Bronchial epithelial cell (primary cell): ENCODE results near the gene IFT43. TPM values are rescaled to one million over a fixed set of nuclear protein-coding genes. Genes with fewer than 3 reads are reported as not detected.

ENCODE experiments used
- DNase-seq: peaks from one replicate; pipeline ENCODE4 v3.0.0-alpha.2; 2010; ENCODE audit warnings: low read depth
- FAIRE-seq: peaks from 2 replicates; lab custom pipeline; 2011; peaks lifted over from hg19 to GRCh38; lab: Jason Lieb, UNC
- H3K27me3 ChIP-seq: 2 replicates; pipeline ENCODE4 v1.5.1; 2011; ENCODE audit warnings: low read length; ENCODE audit not compliant: control insufficient read depth, insufficient read depth
- H3K36me3 ChIP-seq: 2 replicates; pipeline ENCODE4 v1.5.1; 2011; ENCODE audit warnings: low read length; ENCODE audit not compliant: control insufficient read depth, insufficient read depth
- H3K4me3 ChIP-seq: 2 replicates; pipeline ENCODE4 v1.5.1; 2011; ENCODE audit warnings: mild to moderate bottlenecking, low read depth, low read length, control low read depth
- total RNA-seq: library from RNA; depleted of rRNA; stranded (reverse); fragments of >200 nt; gene quantifications from 2 replicates; pipeline ENCODE4 v1.2.1, GENCODE V29; 2014
- TF ChIP-seq, protein P1 (sequence below): IDR thresholded peaks from 2 replicates; pipeline ENCODE4 v1.5.1; 2011; ENCODE audit warnings: mild to moderate bottlenecking, moderate library complexity, low read length, control low read depth, inconsistent platforms; ENCODE audit not compliant: insufficient read depth, severe bottlenecking

Gene IFT43
- total RNA-seq, 1 donor from 2014 or later: 24.0 TPM

GRCh38 chr14:76098916-76099675 lies 113.5 kb downstream of the IFT43 start:
- no peaks in the 10 kb centered on the region for H3K27me3 ChIP-seq
- H3K4me3 ChIP-seq: no peak overlapping the region
- TF ChIP-seq, protein P1, sequence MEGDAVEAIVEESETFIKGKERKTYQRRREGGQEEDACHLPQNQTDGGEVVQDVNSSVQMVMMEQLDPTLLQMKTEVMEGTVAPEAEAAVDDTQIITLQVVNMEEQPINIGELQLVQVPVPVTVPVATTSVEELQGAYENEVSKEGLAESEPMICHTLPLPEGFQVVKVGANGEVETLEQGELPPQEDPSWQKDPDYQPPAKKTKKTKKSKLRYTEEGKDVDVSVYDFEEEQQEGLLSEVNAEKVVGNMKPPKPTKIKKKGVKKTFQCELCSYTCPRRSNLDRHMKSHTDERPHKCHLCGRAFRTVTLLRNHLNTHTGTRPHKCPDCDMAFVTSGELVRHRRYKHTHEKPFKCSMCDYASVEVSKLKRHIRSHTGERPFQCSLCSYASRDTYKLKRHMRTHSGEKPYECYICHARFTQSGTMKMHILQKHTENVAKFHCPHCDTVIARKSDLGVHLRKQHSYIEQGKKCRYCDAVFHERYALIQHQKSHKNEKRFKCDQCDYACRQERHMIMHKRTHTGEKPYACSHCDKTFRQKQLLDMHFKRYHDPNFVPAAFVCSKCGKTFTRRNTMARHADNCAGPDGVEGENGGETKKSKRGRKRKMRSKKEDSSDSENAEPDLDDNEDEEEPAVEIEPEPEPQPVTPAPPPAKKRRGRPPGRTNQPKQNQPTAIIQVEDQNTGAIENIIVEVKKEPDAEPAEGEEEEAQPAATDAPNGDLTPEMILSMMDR: no peak
- DNase-seq (no peak), FAIRE-seq (no peak)
- H3K36me3 ChIP-seq: no peaks in the 10 kb centered on the region

GRCh38 chr14:76100236-76100635 lies 114.7 kb downstream of the IFT43 start:
- no peaks in the 10 kb centered on the region for H3K36me3 ChIP-seq
- FAIRE-seq (no peak), DNase-seq (no peak)
- H3K27me3 ChIP-seq: no peaks in the 10 kb centered on the region
- H3K4me3 ChIP-seq: no peak overlapping the region
- TF ChIP-seq, protein P1: no peak

GRCh38 chr14:76101391-76102379 lies 116.1 kb downstream of the IFT43 start:
- no peak overlapping the region for H3K4me3 ChIP-seq
- no peaks in the 10 kb centered on the region for H3K36me3 ChIP-seq
- no peak for FAIRE-seq
- DNase-seq: no peak
- TF ChIP-seq, protein P1: no peak
- H3K27me3 ChIP-seq: peaks cover 2% of the 10 kb centered on the region

DNA sequence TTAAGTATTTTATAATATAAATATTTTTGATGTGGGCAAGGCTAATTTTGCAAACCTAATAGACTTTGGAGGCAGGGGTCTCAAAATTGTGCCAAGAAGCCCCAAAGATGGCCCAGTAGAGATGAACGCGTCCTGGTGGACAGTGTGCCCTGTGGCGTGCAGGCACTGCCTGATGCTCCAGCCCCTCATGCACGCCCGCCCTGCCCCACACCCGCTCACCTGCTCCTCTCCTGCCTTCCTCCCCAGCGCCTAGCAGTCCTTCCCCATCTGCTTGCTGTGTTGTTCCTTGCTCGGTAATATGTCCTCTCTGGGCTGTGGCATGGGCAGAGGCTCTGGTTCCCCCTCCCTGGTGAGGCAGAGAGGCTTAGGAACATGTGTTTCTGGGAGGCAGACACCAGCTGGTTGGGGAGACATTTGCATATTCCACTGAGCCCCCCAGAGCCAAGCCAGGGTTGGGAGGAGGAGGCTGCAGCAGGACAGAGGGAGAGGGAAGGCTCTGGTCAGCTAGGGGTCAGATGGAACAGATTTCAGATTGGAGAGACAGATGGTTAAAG lies 119.3 kb downstream of the IFT43 start:
- Histone ChIP-seq H3K27me3 (peaks cover 2% of the 10 kb centered on the region), H3K4me3 (no peak overlapping the region), H3K36me3 (no peaks in the 10 kb centered on the region)
- TF ChIP-seq, protein P1: no peak
- DNase-seq (no peak), FAIRE-seq (no peak)

DNA sequence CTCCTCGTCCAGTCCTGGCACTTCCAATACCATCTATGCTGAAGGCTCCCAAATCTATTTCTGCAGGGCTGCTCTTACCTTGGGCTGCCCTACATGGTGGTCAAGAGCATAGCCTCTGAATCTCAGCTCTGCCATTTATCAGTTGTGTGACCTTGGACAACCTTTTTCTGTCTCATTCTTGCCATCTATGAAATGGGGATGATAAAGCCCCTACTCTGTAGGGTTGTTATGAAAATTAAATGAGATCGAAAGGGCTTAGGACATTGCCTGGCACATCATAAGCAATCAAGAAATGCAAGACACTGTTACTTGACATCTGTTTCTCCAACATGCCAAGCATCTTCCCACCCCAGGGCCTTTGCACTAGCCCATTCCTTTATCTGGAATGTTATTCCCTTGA lies 120.6 kb downstream of the IFT43 start:
- FAIRE-seq: no peak
- peaks cover 2% of the 10 kb centered on the region for H3K27me3 ChIP-seq
- H3K4me3 ChIP-seq: no peak overlapping the region
- no peak for DNase-seq
- no peaks in the 10 kb centered on the region for H3K36me3 ChIP-seq
- TF ChIP-seq, protein P1: no peak
